H1 (cell line): Measurements from ENCODE around the gene DHX34. TPM values are rescaled to one million over a fixed set of nuclear protein-coding genes. Genes with fewer than 3 reads are reported as not detected.

Experiments used
- CHD7 ChIP-seq: fragments of 300-600 bp; sonication (generic); IDR thresholded peaks from 2 replicates; pipeline ENCODE4 v1.7.1; 2012; ENCODE audit warnings: low read length, moderate library complexity, mild to moderate bottlenecking, inconsistent platforms; ENCODE audit not compliant: insufficient replicate concordance
- polyA plus RNA-seq, 7 experiments: library from polyadenylated mRNA; depleted of rRNA in 3 of 7; stranded (reverse) in 5 of 7; unstranded in 2 of 7; fragments of >200 nt in 5 of 7; fragments of 200-250 nt in 2 of 7; gene quantifications; 1 replicate in 5 of 7; 2 replicates in 1 of 7; 4 replicates in 1 of 7; pipeline versions ENCODE4 v1.2.1 to v1.2.3, GENCODE V29; 2011 to 2013; ENCODE audit warnings: missing spikeins in 2 of 7, mixed read lengths in 2 of 7
- total RNA-seq: library from RNA; stranded (reverse); fragmentation: NEBNext Ultra II Directional; extraction: Animal tissue kit (Norgen Biotek cat#: 25700); gene quantifications from 2 replicates; pipeline ENCODE4 v1.2.1, GENCODE V29; 2021

Gene DHX34
- total and polyA plus RNA-seq, 2 of the 8 experiments (the other 6 are each of a cell fraction or from before 2014, with no cell fraction given), result 17.5 to 24.3 TPM

- no peak for TF ChIP-seq CHD7
Observed at GRCh38 chr19:47402504-47402903, 53.4 kb downstream of the DHX34 start (continued).
